ENCODE measurements around the gene HJV.

GRCh38 chr1:146013559-146013922 is 8.0 kb downstream of the HJV start:
- no peak for TF ChIP-seq CTCF (IDR thresholded peaks at IDR 0.05 in 2 of 3, conservative IDR thresholded peaks at IDR 0.05 in 1 of 3; ENCODE audit: borderline replicate concordance in 1 of 3, insufficient read depth in 1 of 3, low read depth in 2 of 3, low read length in 2 of 3)
- no peak for TF ChIP-seq ZNF274 (IDR thresholded peaks at IDR 0.05; ENCODE audit: low read depth, low read length)
- no peak for TF ChIP-seq EZH2 (IDR thresholded peaks at IDR 0.05)
- TF ChIP-seq SP1 (IDR thresholded peaks at IDR 0.05; ENCODE audit: low read depth): no peak
- no peak for TF ChIP-seq POLR2AphosphoS5 (IDR thresholded peaks at IDR 0.05; ENCODE audit: low read depth, low read length)
- no peak for TF ChIP-seq REST (IDR thresholded peaks at IDR 0.05; ENCODE audit: low read depth)
- no peak for TF ChIP-seq TCF7L2 (IDR thresholded peaks at IDR 0.05; ENCODE audit: borderline replicate concordance, extremely low read depth, insufficient read depth, insufficient read length)
- TF ChIP-seq EZH2phosphoT487 (IDR thresholded peaks at IDR 0.05; ENCODE audit: borderline replicate concordance): no peak
- no peak for TF ChIP-seq MAX (IDR thresholded peaks at IDR 0.05)
- TF ChIP-seq POLR2A (IDR thresholded peaks at IDR 0.05; ENCODE audit: borderline replicate concordance, extremely low read depth, insufficient read depth, insufficient read length): no peak
- no peak for TF ChIP-seq ZFX (IDR thresholded peaks at IDR 0.05)
